HCT116 (cell line): Measurements from ENCODE around the gene MCC.

Experiments
- CTCF ChIP-seq, 3 experiments: fragments of 200-600 bp in 1 of 3; sonication (generic) in 1 of 3; IDR thresholded peaks in 2 of 3; conservative IDR thresholded peaks in 1 of 3; 2 replicates each; pipeline ENCODE4 v1.5.1; 2012 to 2017; ENCODE audit warnings: low read depth in 2 of 3, low read length in 2 of 3, antibody characterized with exemption in 1 of 3, borderline replicate concordance in 1 of 3, control low read depth in 1 of 3, mild to moderate bottlenecking in 1 of 3, mixed read lengths in 1 of 3, mixed run types in 1 of 3, moderate library complexity in 1 of 3; ENCODE audit not compliant: insufficient read depth in 1 of 3
- RAD21 ChIP-seq: IDR thresholded peaks from 2 replicates; pipeline ENCODE4 v1.6.1; 2012; ENCODE audit warnings: low read depth, mild to moderate bottlenecking

GRCh38 chr5:113487781-113488644, at the start of gene MCC:
- TF ChIP-seq CTCF (IDR thresholded peaks at IDR 0.05 in 2 of 3, conservative IDR thresholded peaks at IDR 0.05 in 1 of 3; ENCODE audit: borderline replicate concordance in 1 of 3, insufficient read depth in 1 of 3, low read depth in 2 of 3, low read length in 2 of 3) (no peak), RAD21 (no peak)
